Central memory CD4-positive, alpha-beta T cell (primary cell): Measurements from ENCODE around the gene BLOC1S6.

Experiments
- DNase-seq: peaks from one replicate; pipeline ENCODE4 v3.0.0; 2022
- total RNA-seq, 3 experiments: gene quantifications; one replicate each; lab custom pipeline; 2026; lab: John Stamatoyannopoulos, UW

The BLOC1S6 gene
- 58.8 to 119 (median 100.0) reads per million in 3 experiments for total RNA-seq

DNA sequence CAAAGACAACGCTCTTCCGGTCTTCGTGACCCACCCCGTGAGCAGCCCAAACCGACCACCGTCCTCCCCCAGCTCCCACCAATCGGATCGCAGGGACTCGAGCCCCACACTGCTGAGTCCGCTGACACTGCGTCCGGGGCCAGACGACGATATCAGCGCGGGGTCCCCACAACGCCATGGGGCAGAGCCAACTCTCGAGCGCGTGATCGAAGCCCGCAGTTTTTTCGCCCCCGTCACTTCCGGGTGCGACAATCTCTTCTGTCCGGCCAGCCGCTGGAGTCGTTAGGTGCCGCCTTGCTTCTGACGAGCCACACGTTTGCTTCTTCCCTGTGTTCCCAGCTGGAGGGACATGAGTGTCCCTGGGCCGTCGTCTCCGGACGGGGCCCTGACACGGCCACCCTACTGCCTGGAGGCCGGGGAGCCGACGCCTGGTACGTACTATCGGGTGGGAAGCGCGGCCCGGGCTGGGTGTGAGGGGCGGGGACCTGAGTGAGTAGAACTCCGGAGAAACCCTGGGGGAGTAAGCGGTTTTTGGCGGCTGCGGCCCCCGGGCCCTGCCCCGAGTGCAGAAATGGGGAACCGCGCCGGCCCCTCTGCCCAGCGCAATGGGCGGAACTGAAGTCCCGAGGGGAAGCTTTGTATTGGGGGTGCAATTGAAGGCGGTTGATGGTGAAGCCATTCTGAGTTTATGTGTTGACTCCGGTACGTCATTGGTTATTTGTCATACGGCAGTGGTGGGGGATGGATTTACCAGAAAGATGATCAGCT lies at the start of gene BLOC1S6:
TSS of gene BLOC1S6 (plus strand) at position 285 of the 768 bp plus-strand sequence. CDS start at position 350, 65 bp downstream.
- DNase-seq = peak; percentile 86

DNA sequence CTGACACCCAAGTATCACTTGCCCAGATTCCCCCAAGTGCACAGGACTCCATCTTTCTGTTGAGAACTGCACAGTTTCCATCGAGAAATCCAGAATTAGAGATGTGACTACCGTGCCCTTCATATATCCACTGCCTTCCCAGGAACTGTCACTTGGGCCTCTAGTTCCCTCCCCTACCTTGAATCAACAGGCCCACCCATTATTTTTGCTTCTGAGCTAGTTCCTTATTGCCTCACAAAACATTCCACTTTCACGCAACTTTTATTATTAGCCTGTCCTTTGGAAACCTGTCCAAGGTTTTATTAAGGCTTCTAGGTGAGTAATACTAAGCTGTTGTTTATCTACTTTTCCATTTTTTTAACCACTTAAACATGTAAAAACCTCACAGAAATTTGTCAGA lies 47.5 kb upstream of the BLOC1S6 start:
- no peak for DNase-seq

- DNase-seq = no peak
Measured at GRCh38 chr15:45540531-45540930, 46.6 kb upstream of the BLOC1S6 start.

- DNase-seq = no peak
Measured at GRCh38 chr15:45543051-45543450, 44.1 kb upstream of the BLOC1S6 start.

- no peak for DNase-seq
Measured at GRCh38 chr15:45544266-45545023, 42.7 kb upstream of the BLOC1S6 start.

GRCh38 chr15:45546789-45547188 lies 40.4 kb upstream of the BLOC1S6 start:
- no peak for DNase-seq

DNA sequence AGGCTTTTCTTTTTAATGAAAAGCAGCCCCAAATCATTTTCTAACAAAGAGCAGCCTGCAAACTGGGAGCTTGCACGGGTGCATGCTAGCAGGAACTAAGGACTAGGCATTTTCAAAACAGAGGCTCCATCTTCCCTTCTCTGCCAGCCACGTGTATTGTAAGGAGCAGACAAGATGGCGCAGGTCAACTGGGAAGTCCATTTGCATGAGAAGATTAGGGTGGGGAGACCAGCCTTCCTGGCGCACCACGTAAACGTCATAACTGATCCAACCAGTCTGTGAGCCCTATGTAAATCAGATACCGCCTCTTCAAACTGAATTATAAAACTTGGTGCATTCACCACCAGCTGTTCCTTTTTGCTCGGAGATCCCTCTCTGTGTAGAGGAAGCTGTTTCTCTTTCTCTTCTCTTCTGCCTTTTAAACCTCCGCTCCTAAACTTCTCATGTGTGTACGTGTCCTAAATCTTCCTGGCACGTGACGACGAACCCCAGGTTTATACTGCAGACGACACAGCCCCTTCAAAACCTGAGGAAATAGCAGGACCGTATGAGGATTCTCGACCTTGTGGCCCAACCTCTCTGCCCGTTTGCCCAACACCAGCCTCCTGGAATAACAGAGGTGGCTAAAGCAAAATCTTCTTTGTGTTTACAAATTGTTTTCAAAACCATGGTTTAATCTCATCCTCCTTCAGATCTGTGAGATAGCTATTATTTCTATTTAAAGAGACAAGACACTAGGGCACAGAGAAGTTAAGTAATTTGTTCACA lies 38.2 kb upstream of the BLOC1S6 start:
- DNase-seq = no peak

DNA sequence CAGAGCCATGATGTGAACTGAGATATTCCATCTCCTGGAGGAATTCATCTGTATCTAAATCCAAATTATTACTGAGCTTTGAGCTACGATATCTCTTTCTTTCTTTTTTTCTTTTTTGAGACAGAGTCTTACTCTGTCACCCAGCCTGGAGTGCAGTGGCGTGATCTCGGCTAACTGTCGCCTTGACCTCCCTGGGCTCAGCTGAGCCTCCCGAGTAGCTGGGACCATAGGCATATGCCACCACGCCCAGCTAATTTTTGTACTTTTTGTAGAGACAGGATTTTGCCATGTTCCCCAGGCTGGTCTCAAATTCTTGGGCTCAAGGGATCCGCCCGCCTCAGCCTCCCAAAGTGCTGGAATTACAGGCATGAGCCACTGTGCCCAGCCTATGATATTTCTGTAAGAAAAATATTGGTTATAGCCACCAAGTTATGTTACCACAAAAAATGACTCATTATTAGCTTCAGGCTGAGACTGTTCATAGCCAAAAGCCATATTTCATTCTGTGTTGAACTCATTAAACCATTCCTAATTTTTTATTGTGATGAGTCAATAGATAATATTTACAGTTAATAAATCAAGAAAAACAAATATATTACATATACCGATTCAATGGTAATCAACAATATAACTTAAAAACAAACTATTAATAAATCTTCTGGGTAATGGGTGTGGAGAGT lies 37.5 kb upstream of the BLOC1S6 start:
- DNase-seq = no peak

DNA sequence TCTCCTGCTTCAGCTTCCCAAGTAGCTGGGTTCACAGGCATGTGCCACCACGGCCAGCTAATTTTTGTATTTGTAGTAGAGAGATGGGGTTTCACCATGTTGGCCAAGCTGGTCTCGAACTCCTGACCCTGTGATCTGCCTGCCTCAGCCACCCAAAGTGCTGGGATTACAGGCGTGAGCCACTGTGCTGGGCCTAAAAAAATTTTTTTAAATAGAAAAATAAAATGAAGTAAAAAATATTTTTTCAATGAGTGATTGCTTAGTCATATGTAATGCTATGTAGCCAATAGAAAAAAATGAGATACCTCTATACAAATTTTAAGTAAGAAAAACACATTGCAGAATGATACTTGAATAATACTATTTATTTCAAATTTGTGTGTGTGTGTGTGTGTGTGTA lies 36.7 kb upstream of the BLOC1S6 start:
- DNase-seq = no peak

- no peak for DNase-seq
Measured at GRCh38 chr15:45551676-45552075, 35.5 kb upstream of the BLOC1S6 start.

GRCh38 chr15:45555934-45556608 lies 31.1 kb upstream of the BLOC1S6 start:
- no peak for DNase-seq

- no peak for DNase-seq
Measured at GRCh38 chr15:45572617-45573016, 14.6 kb upstream of the BLOC1S6 start.

DNA sequence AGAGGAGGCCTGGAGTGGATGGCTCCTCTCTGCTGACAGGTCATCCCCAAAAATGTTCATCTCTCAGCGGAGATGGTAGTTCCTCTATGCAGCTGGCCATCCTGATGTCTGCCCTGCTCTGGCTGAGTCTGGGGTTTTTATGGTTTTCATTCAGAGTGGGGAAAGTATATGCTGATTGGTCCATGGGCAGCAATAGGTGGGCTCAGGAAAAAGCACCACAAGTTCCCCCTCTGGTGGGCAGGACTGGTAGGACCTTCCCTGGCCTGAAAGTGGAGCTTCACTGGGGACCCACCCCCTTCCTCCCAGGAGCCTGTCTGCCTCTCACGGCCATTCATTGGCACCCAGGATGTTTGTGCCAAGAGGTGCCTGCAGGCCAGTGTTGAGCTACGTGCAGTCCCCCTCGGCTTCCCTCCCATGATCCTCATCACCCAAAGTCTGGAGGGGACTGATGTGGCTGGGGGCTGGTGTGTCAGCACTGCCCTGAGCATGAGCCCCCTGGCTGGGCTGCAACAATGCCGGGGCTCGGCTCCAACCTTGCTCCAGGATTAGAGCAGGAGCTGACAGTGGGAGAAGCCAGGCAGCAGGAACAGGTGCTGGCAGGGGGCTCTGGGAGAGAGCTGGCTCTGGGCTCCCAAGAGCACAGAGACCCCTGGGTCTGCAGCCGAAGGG lies 13.1 kb upstream of the BLOC1S6 start:
- DNase-seq = no peak

DNA sequence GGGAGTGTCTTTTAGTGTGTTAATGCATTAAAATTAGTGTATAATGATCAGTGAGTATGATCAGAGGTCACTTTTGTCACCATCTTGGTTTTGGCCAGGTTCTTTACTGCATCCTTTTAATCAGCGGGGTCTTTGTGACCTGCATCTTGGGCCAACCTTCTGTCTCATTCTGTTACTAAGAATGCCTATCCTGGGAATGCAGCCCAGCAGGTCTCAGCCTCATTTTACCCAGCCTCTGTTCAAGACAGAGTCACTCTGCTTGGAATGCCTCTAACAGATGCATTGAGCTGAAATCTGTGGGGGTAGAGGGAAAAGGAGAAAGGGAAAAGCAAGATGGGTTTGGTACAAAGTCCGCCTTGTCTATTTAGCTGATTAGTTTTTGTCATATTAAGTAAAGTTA lies 5.3 kb upstream of the BLOC1S6 start:
- DNase-seq = no peak

DNA sequence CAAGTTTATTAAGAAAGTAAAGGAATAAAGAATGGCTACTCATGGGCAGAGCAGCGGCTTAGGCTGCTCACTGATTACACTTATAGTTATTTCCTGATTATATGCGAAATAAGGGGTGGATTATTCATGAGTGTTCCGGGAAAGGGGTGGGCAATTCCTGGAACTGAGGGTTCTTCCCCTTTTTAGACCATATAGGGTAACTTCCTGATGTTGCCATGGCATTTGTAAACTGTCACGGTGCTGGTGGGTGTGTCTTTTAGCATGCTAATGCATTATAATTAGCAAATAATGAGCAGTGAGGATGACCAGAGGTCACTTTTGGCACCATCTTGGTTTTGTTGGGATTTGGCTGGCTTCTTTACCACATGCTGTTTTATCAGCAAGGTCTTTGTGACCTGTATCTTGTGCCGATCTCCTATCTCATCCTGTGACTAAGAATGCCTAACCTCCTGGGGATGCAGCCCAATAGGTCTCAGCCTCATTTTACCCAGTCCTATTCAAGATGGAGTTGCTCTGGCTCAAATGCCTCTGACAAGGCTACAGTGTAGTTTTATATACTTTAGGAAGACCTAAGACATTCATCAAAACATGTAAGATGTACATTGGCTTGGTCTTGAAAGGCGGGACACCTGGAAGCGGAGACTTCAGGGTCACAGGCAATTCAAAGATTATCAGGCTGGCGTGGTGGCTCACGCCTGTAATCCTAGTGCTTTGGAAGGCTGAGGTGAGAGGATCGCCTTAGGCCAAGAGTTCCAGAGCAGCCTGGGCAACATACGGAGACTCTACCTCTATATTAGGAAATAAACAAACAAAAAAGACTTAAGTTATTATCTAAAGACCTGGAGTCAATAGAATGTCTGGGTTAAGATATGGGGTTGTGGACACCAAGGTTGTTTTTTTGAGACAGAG lies 3.2 kb upstream of the BLOC1S6 start:
- DNase-seq = no peak

DNA sequence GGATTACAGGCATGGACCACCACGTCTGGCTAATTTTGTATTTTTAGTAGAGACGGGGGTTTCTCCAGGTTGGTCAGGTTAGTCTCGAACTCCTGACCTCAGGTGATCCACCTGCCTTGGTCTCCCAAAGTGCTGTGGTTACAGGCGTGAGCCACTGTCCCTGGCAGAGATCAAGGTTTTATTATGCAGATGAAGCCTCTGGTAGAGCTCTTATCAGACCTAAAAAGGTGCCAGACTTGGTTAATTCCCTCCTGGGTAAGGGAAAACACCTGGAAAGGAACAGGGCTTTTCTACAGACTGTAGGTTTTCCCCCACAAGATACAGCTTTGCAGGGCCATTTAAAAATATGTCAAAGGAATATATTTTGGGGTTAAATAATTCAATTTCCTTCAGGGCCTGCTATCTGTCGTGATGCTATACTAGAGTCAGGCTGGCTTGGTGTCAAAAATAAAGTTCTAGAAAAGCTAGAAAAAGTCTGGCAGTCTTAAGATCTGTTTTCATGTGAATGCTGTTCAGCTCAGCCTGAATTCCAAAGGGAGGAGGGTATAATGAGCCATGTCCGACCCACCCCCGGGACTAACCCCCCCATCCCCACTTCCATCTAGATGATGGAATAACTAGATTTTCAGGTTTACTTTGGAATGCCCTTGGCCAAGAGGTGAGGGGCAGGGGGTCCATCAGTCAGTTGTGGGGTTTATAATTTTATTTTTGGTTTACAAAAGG lies 1.9 kb upstream of the BLOC1S6 start:
- DNase-seq = no peak

DNA sequence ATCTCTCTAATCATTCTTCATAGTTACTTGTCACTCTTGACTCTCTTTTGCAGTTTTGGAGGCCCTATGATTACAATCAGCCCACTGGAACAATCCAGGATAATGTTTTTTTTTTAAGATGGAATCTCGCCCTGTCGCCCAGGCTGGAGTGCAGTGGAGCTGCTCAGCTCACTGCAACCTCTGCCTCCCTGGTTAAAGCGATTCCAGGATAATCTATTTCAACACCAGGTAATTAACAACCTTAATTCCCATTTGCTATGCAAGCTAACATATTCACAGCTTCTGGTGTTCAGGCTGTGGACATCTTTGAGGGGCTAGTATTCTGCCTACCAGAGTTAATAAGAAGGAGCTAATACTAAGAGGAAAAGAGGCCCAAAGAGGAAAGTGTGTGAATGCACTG lies 1.1 kb upstream of the BLOC1S6 start:
- DNase-seq = no peak

DNA sequence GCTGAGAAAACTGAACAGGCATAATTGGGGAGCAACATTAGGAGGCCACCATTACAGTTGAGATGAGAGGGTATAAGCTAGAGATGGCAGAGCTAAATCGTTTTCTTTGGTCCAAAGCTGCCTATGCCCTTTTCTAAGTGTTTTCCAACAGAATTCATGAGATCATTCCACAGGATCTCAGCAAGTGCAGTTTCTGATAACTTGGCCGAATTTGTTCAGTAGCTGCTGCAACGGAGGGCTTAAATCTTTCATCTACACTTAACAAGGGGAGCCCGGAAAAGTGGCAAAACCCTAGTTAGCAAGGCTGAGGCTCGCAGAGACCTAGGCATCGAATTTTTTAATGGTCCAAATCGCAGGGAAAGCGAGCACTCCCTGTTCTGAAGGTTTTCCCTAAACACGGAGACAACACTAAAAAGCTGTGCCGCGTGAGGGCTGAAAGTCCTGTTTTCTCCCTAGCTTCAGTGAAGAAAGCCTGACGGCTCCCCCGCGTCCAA lies 531 bp upstream of the BLOC1S6 start:
- DNase-seq = no peak

DNA sequence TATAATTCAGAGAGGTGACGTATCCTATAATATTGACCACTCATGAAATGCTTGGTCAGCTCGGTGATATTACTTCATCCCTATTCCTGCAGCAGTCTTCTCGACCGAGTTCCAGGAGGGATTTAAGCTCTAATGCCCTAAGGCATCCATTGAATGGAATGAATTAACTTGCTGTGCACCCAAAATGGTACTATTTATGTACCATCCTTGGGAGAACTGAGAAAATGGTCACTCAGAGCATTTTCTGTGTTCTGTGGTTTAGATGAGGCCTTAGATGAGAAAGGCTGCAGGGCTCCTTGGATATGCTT lies 638 bp downstream of the BLOC1S6 start:
- no peak for DNase-seq
